GM18519 (cell line): ENCODE measurements around the gene GOLGA3.
"Not testable (repeated sequence)": the region's sequence is repeated elsewhere in the genome, so short reads cannot be mapped to it uniquely, and the experiment has no call there.

Experiments
- ATAC-seq: cut with Tn5 transposase; IDR thresholded peaks from one replicate; pipeline ENCODE4 v1.9.1; 2021; ENCODE audit warnings: mild to moderate bottlenecking, moderate library complexity; ENCODE audit not compliant: unreplicated experiment, low FRiP score

GOLGA3 gene

GRCh38 chr12:132828706-132829534 is at the start of gene GOLGA3:
Gene GOLGA3 (minus strand): TSS chr12:132828869. CDS start chr12:132822128, 6,741 bp downstream.
- ATAC-seq: peak; percentile 66

GRCh38 chr12:132874620-132875019 is 46.0 kb upstream of the GOLGA3 start:
- not testable (repeated sequence) for ATAC-seq

- no peak for ATAC-seq
Observed at GRCh38 chr12:132874175-132874574, 45.5 kb upstream of the GOLGA3 start.

- ATAC-seq: no peak
Observed at GRCh38 chr12:132873724-132874123, 45.1 kb upstream of the GOLGA3 start.

GRCh38 chr12:132872975-132873421 is 44.3 kb upstream of the GOLGA3 start:
- no peak for ATAC-seq

GRCh38 chr12:132872073-132872855 is 43.6 kb upstream of the GOLGA3 start:
- ATAC-seq: no peak

- no peak for ATAC-seq
Observed at GRCh38 chr12:132869551-132869950, 40.9 kb upstream of the GOLGA3 start.

DNA sequence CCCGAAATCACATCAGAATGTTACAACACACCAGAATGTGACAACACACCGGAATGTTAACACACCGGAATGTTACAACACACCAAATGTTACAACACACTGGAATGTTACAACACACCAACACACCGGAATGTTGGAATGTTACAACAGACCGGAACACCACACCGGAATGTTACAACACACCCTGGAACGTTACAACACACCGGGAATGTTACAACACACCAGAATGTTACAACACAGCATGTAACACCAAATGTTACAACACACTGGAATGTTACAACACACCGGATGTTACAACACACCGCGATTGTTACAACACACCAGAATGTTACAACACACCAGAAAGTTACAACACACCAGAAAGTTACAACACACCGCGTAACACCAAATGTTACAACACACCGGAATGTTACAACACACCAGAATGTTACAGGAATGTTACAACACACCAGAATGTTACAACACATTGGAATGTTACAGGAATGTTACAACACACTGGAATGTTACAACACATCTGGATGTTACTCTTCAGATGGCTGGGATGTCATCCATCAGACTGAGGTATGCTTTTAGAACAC is 37.7 kb upstream of the GOLGA3 start:
- no peak for ATAC-seq

- ATAC-seq: no peak
Observed at GRCh38 chr12:132861558-132861957, 32.9 kb upstream of the GOLGA3 start.

- ATAC-seq: no peak
Observed at GRCh38 chr12:132858718-132859266, 30.1 kb upstream of the GOLGA3 start.

DNA sequence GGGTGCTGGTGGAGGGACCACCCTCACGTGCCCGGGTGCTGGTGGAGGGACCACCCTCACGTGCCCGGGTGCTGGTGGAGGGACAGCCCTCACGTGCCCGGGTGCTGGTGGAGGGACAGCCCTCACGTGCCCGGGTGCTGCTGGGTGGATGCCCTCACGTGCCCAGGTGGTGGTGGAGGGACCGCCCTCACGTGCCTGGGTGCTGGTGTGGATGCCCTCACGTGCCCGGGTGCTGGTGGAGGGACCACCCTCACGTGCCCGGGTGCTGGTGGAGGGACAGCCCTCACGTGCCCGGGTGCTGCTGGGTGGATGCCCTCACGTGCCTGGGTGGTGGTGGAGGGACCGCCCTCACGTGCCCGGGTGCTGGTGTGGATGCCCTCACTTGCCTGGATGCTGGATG is 28.4 kb upstream of the GOLGA3 start:
- ATAC-seq: not testable (repeated sequence)

GRCh38 chr12:132856581-132856980 is 27.9 kb upstream of the GOLGA3 start:
- no peak for ATAC-seq

DNA sequence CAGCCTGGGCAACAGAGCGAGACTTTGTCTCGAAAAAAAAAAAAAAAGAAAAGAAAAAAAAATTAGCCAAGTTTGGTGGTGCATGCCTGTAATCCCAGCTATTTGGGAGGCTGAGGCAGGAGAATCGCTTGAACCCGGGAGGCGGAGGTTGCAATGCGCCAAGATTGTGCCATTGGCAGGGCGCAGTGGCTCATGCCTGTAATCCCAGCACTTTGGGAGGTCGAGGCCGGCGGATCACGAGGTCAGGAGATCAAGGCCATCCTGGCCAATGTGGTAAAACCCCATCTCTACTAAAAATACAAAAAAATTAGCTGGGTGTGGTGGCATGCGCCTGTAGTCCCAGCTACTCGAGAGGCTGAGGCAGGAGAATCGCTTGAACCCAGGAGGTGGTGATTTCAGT is 26.5 kb upstream of the GOLGA3 start:
- ATAC-seq: not testable (repeated sequence)

DNA sequence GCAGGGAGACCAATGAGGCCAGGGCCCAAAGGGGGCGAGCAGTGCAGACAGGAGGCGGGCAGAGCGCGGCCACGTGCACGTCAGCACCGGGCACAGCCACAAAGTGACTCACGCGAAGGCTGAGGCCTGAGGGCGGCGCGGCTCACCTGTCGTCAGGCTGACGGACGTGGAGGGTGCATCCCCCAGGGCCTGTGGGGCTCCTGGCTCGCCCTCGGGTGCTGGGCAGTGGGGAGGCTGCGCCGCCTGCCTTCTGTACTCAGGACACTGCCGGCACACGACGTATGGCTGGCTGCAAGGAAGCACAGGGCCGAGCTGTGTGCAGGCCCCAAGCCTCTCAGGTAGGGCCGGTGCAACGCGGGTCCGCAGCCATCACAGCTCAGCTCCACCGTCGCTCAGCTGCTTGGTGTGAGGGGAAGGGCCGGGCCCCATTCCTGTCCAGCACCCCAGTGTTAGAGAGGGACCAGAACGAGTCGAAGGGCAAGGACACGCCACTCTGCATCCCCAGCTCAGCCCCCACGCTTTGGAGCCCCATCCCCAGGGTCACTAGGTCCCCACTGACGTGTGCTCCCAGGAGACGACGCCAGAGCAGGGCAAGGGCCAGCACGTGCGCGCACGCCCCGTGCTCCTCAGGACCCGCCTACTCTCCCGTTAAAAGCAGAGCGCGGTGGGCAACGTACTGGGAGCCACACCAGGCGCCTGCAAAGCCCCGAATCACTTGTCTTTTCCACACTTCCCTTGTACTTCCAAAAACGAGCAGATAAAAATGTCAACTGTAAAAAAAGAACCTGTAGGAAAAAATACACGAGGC is 24.8 kb upstream of the GOLGA3 start:
- ATAC-seq: no peak

GRCh38 chr12:132852496-132852895 is 23.8 kb upstream of the GOLGA3 start:
- no peak for ATAC-seq

DNA sequence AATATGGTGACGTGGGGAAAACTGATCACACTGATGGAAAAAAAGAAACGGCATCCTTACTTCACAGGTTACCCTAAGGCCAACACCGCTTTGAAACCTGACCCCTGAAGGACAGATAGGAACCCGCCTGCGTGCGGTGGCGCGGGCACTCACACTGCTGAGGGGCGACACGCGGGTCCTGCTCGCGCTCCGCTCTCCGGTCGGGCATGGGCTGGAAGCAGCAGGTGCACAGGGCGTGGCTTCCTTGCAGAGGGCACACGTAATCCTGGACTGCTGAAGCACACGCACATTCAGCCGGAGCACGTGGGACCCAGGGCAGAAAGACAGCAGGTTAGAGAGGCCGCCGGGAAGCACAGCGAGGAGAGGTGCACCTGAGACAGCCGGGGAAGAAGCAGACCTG is 22.8 kb upstream of the GOLGA3 start:
- no peak for ATAC-seq

DNA sequence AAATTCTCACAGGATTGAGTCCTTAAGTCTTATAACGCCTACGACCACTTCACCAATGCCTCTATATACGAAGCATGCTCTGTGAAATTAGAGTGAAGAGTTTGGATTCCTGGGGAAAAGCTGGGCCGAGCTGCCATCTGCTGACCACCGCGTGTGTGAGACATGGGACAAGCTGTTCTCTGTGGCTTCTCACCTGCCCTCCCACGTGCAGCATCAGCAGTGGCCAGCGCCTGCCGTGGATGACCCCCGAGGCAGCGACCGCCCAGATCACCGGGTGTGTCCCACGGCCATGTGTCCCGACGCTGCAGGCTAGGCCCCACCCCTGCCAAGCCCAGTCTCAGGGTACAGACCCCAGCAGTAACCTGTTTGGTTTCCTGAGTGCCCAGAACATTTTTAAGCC is 21.6 kb upstream of the GOLGA3 start:
- no peak for ATAC-seq

- ATAC-seq: no peak
Observed at GRCh38 chr12:132848521-132848920, 19.9 kb upstream of the GOLGA3 start.

GRCh38 chr12:132847363-132848356 is 19.0 kb upstream of the GOLGA3 start:
- no peak for ATAC-seq
